ENCODE data around the gene SLC7A14. TPM values are rescaled to one million over a fixed set of nuclear protein-coding genes. Genes with fewer than 3 reads are reported as not detected.

SLC7A14 gene
- total RNA-seq, 1 experiment from 2014 or later: not detected

DNA sequence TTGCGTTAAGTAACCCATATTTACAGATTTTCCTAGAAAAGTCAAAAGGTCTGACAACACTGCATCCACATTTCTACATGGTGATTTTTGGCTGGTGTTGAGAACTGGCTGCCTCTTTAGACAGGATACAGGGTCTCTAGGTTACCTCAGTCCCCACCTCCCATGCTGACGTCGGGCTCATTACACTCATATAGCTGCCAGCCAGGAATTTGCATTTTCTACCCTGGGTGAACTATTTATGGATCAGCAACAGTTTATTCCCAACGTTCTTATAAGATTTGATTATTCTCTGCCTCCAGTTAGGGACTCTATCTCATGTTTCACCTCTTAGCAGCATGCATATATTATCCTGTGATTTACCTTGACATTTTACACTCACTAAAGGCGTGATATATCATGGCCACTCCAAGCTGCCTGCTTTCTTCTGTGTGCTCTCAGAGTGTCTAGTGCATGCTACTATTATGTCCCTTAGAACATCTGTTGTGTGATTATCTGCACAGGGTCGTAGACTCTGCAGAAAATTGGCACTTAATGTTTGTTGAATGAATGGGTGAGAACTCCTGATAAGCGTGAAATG, 118.2 kb downstream of the SLC7A14 start:
- no peak for DNase-seq
- Histone ChIP-seq H3K36me3 (no peaks in the 10 kb centered on the region), H3K4me1 (no peaks in the 10 kb centered on the region; the same call in 1 of the 2 replicates), H3K9me3 (replicated peaks) (no peaks in the 10 kb centered on the region), H3K27me3 (no peaks in the 10 kb centered on the region), H3K4me3 (no peak overlapping the region), H3K27ac (no peak overlapping the region)

- H3K27ac ChIP-seq: no peak overlapping the region
- no peak overlapping the region for H3K4me3 ChIP-seq
- no peaks in the 10 kb centered on the region for H3K36me3 ChIP-seq
- no peak for DNase-seq
- H3K9me3 ChIP-seq (replicated peaks): no peaks in the 10 kb centered on the region
- H3K4me1 ChIP-seq: no peaks in the 10 kb centered on the region; the same call in 1 of the 2 replicates
- no peaks in the 10 kb centered on the region for H3K27me3 ChIP-seq
Measured at GRCh38 chr3:170467007-170467406, 118.9 kb downstream of the SLC7A14 start.

DNA sequence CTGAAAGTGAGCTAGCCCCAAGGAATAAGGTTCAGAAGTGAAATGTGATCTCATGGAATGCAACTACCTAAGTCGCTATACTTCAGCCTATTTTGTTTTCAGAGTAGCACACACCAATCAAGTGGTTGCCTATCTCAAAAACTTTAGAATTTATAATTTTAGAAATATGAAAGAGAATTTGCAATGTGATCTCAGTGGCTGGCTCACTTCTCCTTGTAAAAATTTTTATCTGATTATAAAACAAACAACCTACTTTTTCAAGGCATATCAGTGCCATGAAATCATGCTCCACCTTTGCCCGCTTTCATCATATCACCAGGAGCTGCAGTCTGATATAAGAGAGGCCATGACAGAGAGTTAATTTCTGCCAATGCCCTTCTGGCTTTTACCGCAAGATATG, 119.9 kb downstream of the SLC7A14 start:
- Histone ChIP-seq H3K27ac (no peak overlapping the region), H3K4me1 (no peaks in the 10 kb centered on the region; the same call in 1 of the 2 replicates), H3K27me3 (no peaks in the 10 kb centered on the region), H3K36me3 (no peaks in the 10 kb centered on the region), H3K4me3 (no peak overlapping the region), H3K9me3 (replicated peaks) (no peaks in the 10 kb centered on the region)
- no peak for DNase-seq

GRCh38 chr3:170463011-170463410, 122.9 kb downstream of the SLC7A14 start:
- H3K27me3 ChIP-seq: no peaks in the 10 kb centered on the region
- no peaks in the 10 kb centered on the region for H3K9me3 ChIP-seq (replicated peaks)
- H3K36me3 ChIP-seq: no peaks in the 10 kb centered on the region
- H3K27ac ChIP-seq: no peak overlapping the region
- DNase-seq: no peak
- H3K4me3 ChIP-seq: no peak overlapping the region
- no peaks in the 10 kb centered on the region; the same call in 1 of the 2 replicates for H3K4me1 ChIP-seq

GRCh38 chr3:170458285-170458684, 127.6 kb downstream of the SLC7A14 start:
- Histone ChIP-seq H3K4me1 (no peaks in the 10 kb centered on the region), H3K4me3 (no peak overlapping the region), H3K9me3 (replicated peaks) (no peaks in the 10 kb centered on the region), H3K27me3 (no peaks in the 10 kb centered on the region), H3K36me3 (no peaks in the 10 kb centered on the region), H3K27ac (no peak overlapping the region)
- no peak for DNase-seq

GRCh38 chr3:170454509-170454908, 131.4 kb downstream of the SLC7A14 start:
- no peaks in the 10 kb centered on the region for H3K27me3 ChIP-seq
- H3K4me3 ChIP-seq: no peak overlapping the region
- H3K9me3 ChIP-seq (replicated peaks): no peaks in the 10 kb centered on the region
- no peaks in the 10 kb centered on the region for H3K4me1 ChIP-seq
- no peak overlapping the region for H3K27ac ChIP-seq
- no peaks in the 10 kb centered on the region for H3K36me3 ChIP-seq
- no peak for DNase-seq

DNA sequence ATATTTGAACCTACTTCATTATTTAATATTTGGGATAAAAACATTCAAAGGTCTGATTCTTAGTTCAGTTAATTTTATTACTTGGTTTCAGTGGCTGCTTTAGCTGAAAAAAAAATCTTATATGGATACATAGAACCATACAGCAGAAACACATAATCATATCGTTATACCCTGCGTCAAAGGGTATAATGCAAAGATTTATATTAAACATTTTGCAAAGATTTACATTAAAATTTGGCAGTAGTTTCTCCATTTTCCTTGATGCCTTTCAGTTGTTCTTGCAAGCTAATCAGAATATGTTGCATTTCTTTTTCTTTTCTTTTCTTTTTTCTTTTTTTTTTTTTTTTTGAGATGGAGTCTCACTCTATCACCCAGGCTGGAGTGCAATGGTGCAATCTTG, 135.8 kb downstream of the SLC7A14 start:
- DNase-seq: no peak
- Histone ChIP-seq H3K27me3 (no peaks in the 10 kb centered on the region), H3K4me3 (no peak overlapping the region), H3K27ac (no peak overlapping the region), H3K4me1 (no peaks in the 10 kb centered on the region), H3K9me3 (replicated peaks) (no peaks in the 10 kb centered on the region), H3K36me3 (no peaks in the 10 kb centered on the region)

DNA sequence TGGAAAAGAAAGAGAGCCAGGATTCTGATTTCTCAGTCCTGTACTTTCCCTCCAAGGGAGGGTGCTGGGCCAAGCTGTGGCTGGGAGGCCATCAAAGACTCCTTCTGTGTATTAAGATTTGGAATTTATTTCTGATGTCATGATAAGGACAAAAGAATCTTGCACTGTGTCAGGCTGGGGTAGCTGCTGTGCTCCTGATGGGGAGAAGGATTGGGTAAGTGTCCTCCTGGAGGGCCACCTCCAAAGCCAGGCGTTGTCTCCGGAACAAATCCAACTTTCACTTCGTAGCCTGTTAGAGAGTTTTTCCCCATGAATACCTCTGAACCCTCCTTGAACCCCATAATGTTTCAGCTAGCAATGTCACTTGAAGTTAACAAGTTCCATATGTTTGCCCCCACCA, 137.3 kb downstream of the SLC7A14 start:
- Histone ChIP-seq H3K36me3 (no peaks in the 10 kb centered on the region), H3K27ac (no peak overlapping the region), H3K9me3 (replicated peaks) (no peaks in the 10 kb centered on the region), H3K27me3 (no peaks in the 10 kb centered on the region), H3K4me1 (no peaks in the 10 kb centered on the region), H3K4me3 (no peak overlapping the region)
- no peak for DNase-seq

GRCh38 chr3:170443457-170443856, 142.4 kb downstream of the SLC7A14 start:
- H3K4me1 ChIP-seq: no peaks in the 10 kb centered on the region
- no peaks in the 10 kb centered on the region for H3K27me3 ChIP-seq
- no peaks in the 10 kb centered on the region for H3K36me3 ChIP-seq
- no peak overlapping the region for H3K27ac ChIP-seq
- no peak for DNase-seq
- H3K9me3 ChIP-seq (replicated peaks): no peaks in the 10 kb centered on the region
- H3K4me3 ChIP-seq: no peak overlapping the region

- DNase-seq: no peak
- no peaks in the 10 kb centered on the region for H3K4me1 ChIP-seq
Measured at GRCh38 chr3:170442947-170443346, 142.9 kb downstream of the SLC7A14 start.

GRCh38 chr3:170441412-170441811, 144.5 kb downstream of the SLC7A14 start:
- no peak for DNase-seq
- H3K4me3 ChIP-seq: no peak overlapping the region
- no peak overlapping the region for H3K27ac ChIP-seq
- no peaks in the 10 kb centered on the region for H3K9me3 ChIP-seq (replicated peaks)
- H3K27me3 ChIP-seq: no peaks in the 10 kb centered on the region
- H3K36me3 ChIP-seq: no peaks in the 10 kb centered on the region
- no peaks in the 10 kb centered on the region for H3K4me1 ChIP-seq

More at GRCh38 chr3:170442947-170443346, 142.9 kb downstream of the SLC7A14 start:
- H3K4me3 ChIP-seq: no peak overlapping the region
- no peaks in the 10 kb centered on the region for H3K27me3 ChIP-seq
- H3K27ac ChIP-seq: no peak overlapping the region
- no peaks in the 10 kb centered on the region for H3K36me3 ChIP-seq
- no peaks in the 10 kb centered on the region for H3K9me3 ChIP-seq (replicated peaks)

DNA sequence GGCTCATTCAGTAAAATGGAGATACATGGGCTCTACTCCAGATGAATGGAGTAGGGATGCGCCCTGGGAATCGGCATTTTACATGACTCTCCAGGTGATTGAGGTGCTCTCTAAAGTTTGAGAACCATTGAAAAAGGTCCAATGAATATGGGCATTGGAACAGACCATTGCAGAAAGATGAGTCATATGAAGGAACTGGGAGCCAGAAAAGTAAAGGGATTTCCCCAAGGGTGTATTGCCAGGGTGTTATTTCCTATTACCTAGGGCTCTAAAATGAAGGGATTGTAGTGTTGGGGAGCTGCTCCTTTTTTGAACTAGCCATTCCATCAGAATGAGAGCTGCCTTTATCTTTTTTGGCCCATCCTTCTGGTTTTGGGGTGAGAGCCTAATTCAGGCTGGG, 145.5 kb downstream of the SLC7A14 start:
- Histone ChIP-seq H3K9me3 (replicated peaks) (no peaks in the 10 kb centered on the region), H3K4me3 (no peak overlapping the region), H3K27me3 (no peaks in the 10 kb centered on the region), H3K27ac (no peak overlapping the region), H3K4me1 (no peaks in the 10 kb centered on the region), H3K36me3 (no peaks in the 10 kb centered on the region)
- no peak for DNase-seq

DNA sequence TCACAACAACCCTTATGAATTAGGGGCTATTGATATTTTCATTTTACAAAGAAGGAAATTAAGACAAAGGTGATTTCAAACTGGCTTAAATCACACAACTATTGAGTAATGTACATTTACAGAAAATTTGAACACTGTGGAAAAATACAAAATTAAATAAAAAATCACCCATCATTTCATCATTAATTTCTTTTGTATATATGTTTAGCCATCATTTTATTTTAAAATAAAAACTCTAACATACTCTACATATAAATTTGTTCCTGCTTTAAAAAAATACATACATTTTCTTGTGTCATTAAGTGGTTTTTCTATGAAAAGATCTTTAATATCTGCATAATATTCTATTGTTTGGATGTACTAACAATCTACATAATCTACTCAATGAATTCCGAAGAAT, 147.0 kb downstream of the SLC7A14 start:
- H3K9me3 ChIP-seq (replicated peaks): no peaks in the 10 kb centered on the region

GRCh38 chr3:170437696-170438407, 148.0 kb downstream of the SLC7A14 start:
- Histone ChIP-seq H3K9me3 (replicated peaks) (no peaks in the 10 kb centered on the region), H3K27me3 (no peaks in the 10 kb centered on the region), H3K4me3 (no peak overlapping the region), H3K27ac (no peak overlapping the region), H3K36me3 (no peaks in the 10 kb centered on the region), H3K4me1 (no peaks in the 10 kb centered on the region)
- DNase-seq: no peak

More for the DNA sequence above, 147.0 kb downstream of the SLC7A14 start:
- DNase-seq: no peak
- no peak overlapping the region for H3K4me3 ChIP-seq
- H3K27me3 ChIP-seq: no peaks in the 10 kb centered on the region
- no peaks in the 10 kb centered on the region for H3K4me1 ChIP-seq
- H3K27ac ChIP-seq: no peak overlapping the region
- H3K36me3 ChIP-seq: no peaks in the 10 kb centered on the region

GRCh38 chr3:170437176-170437575, 148.7 kb downstream of the SLC7A14 start:
- no peak overlapping the region for H3K4me3 ChIP-seq
- no peak for DNase-seq
- H3K27me3 ChIP-seq: no peaks in the 10 kb centered on the region
- no peaks in the 10 kb centered on the region for H3K36me3 ChIP-seq
- no peak overlapping the region for H3K27ac ChIP-seq
- no peaks in the 10 kb centered on the region for H3K9me3 ChIP-seq (replicated peaks)
- no peaks in the 10 kb centered on the region for H3K4me1 ChIP-seq

GRCh38 chr3:170436697-170437096, 149.2 kb downstream of the SLC7A14 start:
- no peak overlapping the region for H3K27ac ChIP-seq
- H3K36me3 ChIP-seq: no peaks in the 10 kb centered on the region
- H3K27me3 ChIP-seq: no peaks in the 10 kb centered on the region
- no peak for DNase-seq
- no peaks in the 10 kb centered on the region for H3K4me1 ChIP-seq
- no peaks in the 10 kb centered on the region for H3K9me3 ChIP-seq (replicated peaks)
- no peak overlapping the region for H3K4me3 ChIP-seq
